22Rv1 (cell line): ENCODE data around the gene RPS13.
"Not testable (repeated sequence)": the region's sequence is repeated elsewhere in the genome, so short reads cannot be mapped to it uniquely, and the experiment has no call there.

Source experiments
- H3K27ac ChIP-seq: fragments of 450-650 bp; 2 replicates; pipeline ENCODE4 v1.5.1; 2017
- ZFX ChIP-seq: fragments of 450-650 bp; IDR thresholded peaks from 2 replicates; pipeline ENCODE4 v1.6.1; 2017; ENCODE audit warnings: antibody characterized with exemption, borderline replicate concordance
- TF ChIP-seq, protein P1 (sequence below): fragments of 450-650 bp; IDR thresholded peaks from 2 replicates; pipeline ENCODE4 v1.5.1; 2017; ENCODE audit warnings: mild to moderate bottlenecking

The RPS13 gene

DNA sequence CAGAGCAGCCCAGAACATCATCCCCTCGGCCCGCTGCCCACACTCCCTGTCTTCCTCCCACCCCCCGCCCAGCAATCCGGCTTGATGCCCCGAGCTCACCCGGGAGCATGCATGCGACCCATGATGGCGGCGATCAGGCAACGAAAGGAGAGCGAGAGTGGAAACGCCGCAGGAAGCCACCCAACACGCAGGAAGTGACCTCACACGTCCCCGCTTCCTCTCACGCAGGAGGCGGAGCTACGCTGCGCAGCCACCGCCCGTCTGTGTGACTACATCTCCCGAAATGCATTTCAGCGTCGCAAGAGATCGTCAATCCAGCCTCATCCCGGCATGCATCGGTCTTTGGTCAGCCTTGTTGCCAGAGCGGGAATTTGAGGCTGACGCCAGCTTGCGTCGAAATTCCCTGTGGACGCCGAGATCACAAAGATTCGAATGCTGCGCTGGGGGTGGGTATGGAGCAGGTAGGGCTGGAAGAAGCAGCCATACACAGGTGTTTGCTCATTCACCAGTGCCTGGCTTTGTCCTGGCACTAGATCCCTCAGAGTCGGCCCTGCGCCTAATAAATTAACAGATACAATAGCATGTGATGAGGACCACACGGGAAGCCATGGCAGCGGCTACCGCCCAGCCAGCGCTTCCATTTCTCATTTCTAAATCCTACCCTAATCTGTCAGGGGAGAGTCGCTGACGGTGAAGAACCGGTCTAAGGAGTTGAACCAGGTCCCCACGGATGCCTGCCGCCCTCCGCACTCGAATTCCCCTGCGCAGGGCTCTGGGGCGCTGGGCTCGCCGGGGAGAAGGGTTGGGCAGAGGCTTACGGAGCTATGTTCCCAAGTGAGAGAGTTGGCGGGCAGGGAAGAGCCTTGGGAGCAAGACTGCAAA lies at the start of gene RPS13:
TSS of gene RPS13 (minus strand) at position 148 of the 882 bp plus-strand sequence. CDS start at position 122, 26 bp downstream.
- H3K27ac ChIP-seq = peak within 1 kb of the TSS; percentile 95
- TF ChIP-seq, protein P1, sequence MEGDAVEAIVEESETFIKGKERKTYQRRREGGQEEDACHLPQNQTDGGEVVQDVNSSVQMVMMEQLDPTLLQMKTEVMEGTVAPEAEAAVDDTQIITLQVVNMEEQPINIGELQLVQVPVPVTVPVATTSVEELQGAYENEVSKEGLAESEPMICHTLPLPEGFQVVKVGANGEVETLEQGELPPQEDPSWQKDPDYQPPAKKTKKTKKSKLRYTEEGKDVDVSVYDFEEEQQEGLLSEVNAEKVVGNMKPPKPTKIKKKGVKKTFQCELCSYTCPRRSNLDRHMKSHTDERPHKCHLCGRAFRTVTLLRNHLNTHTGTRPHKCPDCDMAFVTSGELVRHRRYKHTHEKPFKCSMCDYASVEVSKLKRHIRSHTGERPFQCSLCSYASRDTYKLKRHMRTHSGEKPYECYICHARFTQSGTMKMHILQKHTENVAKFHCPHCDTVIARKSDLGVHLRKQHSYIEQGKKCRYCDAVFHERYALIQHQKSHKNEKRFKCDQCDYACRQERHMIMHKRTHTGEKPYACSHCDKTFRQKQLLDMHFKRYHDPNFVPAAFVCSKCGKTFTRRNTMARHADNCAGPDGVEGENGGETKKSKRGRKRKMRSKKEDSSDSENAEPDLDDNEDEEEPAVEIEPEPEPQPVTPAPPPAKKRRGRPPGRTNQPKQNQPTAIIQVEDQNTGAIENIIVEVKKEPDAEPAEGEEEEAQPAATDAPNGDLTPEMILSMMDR = no peak
- TF ChIP-seq ZFX = no peak

- TF ChIP-seq, protein P1 = no peak
- TF ChIP-seq ZFX = no peak
- H3K27ac ChIP-seq = no peak overlapping the region
Measured at GRCh38 chr11:17121981-17122380, 44.5 kb upstream of the RPS13 start.

- no peak overlapping the region for H3K27ac ChIP-seq
Measured at GRCh38 chr11:17117262-17117661, 39.8 kb upstream of the RPS13 start.

GRCh38 chr11:17116117-17116516 lies 38.6 kb upstream of the RPS13 start:
- no peak for TF ChIP-seq ZFX
- TF ChIP-seq, protein P1 = no peak
- H3K27ac ChIP-seq = no peak overlapping the region

More at GRCh38 chr11:17117262-17117661, 39.8 kb upstream of the RPS13 start:
- TF ChIP-seq, protein P1 = no peak
- TF ChIP-seq ZFX = no peak

DNA sequence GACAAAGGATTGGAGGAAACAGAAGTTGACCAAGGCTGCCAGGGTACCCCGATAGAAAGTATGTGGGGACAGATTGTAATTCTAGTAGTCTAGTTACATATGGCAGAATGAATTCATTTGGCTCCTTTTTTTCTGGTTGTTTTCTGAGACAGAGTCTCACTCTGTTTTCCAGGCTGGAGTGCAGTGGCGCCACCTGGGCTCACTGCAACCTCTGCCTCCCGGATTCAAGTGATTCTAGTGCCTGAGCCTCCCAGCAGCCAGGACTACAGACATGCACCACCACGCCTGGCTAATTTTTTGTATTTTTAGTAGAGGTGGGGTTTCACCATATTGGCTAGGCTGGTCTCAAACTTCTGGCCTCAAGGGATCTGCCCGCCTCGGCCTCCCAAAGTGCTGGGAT lies 30.3 kb upstream of the RPS13 start:
- not testable (repeated sequence) for H3K27ac ChIP-seq
- TF ChIP-seq, protein P1 = peak; percentile 70

DNA sequence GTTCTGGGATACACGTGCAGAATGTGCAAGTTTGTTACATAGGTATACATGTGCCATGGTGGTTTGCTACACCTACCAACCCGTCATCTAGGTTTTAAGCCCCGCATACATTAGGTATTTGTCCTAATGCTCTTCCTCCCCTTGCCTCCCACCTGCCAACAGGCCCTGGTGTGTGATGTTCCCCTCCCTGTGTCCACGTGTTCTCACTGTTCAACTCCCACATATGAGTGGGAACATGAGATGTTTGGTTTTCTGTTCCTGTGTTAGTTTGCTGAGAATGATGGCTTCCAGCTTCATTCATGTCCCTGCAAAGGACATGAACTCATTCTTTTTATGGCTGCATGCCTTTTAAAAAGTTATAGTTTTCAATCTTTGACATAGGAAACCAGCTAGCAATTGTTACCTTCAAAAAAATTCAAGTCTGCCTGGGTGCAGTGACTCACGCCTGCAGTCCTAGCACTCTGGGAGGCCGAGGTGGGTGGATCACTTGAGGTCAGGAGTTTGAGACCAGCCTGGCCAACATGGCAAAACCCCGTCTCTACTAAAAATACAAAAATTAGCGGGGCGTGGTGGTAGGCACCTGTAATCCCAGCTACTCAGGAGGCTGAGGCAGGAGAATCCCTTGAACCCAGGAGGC lies 28.1 kb upstream of the RPS13 start:
- not testable (repeated sequence) for H3K27ac ChIP-seq

DNA sequence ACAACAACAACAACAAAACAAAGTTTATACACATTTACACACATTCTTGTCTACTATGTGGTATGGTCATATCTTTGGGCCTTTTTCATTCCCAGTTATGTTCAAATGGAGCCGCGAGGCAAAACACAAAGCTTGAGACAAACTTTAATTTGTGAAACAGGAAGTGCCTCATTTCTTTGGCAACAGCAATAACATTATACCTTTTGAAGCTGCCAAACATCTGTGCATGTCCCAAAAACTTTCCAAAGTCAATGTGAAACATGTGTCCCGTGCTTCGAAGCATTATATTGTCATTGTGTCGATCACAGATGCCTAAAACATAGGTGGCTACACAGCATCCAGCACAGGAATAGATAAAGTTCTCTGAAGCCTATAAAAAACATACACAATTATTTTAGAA lies 25.0 kb upstream of the RPS13 start:
- TF ChIP-seq, protein P1 = no peak
- no peak for TF ChIP-seq ZFX

More for the DNA sequence above, 25.0 kb upstream of the RPS13 start:
- no peak overlapping the region for H3K27ac ChIP-seq
